Heart left ventricle (tissue), 16 donors: Measurements from ENCODE around the gene CHCHD6. TPM values are rescaled to one million over a fixed set of nuclear protein-coding genes. Genes with fewer than 3 reads are reported as not detected.

Experiments used
- ATAC-seq, 4 donors: fragments of 200-7000 bp; cut with Tn5 transposase; one replicate each; pipeline ENCODE4 v1.9.1; 2020 to 2022; ENCODE audit warnings: moderate library complexity in 4 of 4, mild to moderate bottlenecking in 3 of 4, moderate number of reproducible peaks in 1 of 4
- DNase-seq, 5 donors: peaks; one replicate each; pipeline ENCODE4 v3.0.0-alpha.2; 2020
- H3K27ac ChIP-seq, 12 donors: fragments of 200-600 bp; sonication (generic) in 4 of 12; one replicate each; pipeline versions ENCODE4 v1.5.0 to v1.8.0; 2016 to 2022; ENCODE audit warnings: mild to moderate bottlenecking in 2 of 12
- H3K27me3 ChIP-seq, 9 donors: fragments of 200-600 bp; sonication (generic) in 2 of 9; one replicate each; pipeline versions ENCODE4 v1.5.1 to v1.8.0; 2016 to 2022; ENCODE audit warnings: mild to moderate bottlenecking in 3 of 9
- H3K36me3 ChIP-seq, 9 donors: fragments of 200-600 bp; sonication (generic) in 2 of 9; one replicate each; pipeline versions ENCODE4 v1.5.0 to v1.8.0; 2018 to 2022; ENCODE audit warnings: mild to moderate bottlenecking in 2 of 9
- H3K4me1 ChIP-seq, 12 donors: fragments of 200-600 bp; sonication (generic) in 4 of 12; one replicate each; pipeline versions ENCODE4 v1.5.0 to v1.8.0; 2016 to 2022; ENCODE audit warnings: mild to moderate bottlenecking in 3 of 12
- H3K4me3 ChIP-seq, 12 donors: fragments of 200-600 bp; sonication (generic) in 4 of 12; one replicate each; pipeline versions ENCODE4 v1.5.0 to v1.8.0; 2017 to 2022; ENCODE audit warnings: mild to moderate bottlenecking in 9 of 12, moderate library complexity in 4 of 12
- H3K9me3 ChIP-seq, 12 donors: fragments of 200-600 bp; sonication (generic) in 4 of 12; one replicate each; pipeline versions ENCODE4 v1.5.0 to v1.8.0; 2016 to 2022; ENCODE audit warnings: mild to moderate bottlenecking in 1 of 12
- CTCF ChIP-seq, 12 donors: fragments of 200-600 bp; sonication (generic) in 4 of 12; IDR thresholded peaks; one replicate each; pipeline versions ENCODE4 v1.5.0 to v1.8.0; 2018 to 2022; ENCODE audit warnings: antibody characterized with exemption in 12 of 12, mild to moderate bottlenecking in 5 of 12
- POLR2A ChIP-seq, 2 donors: fragments of 450-650 bp; IDR thresholded peaks; one replicate each; pipeline ENCODE4 v1.6.1; 2017; ENCODE audit warnings: antibody characterized with exemption in 2 of 2, mild to moderate bottlenecking in 2 of 2, moderate library complexity in 2 of 2
- WGBS, 4 donors: extraction: QIAGEN DNeasy Blood & Tissue Kit in 2 of 4; methylation state at CpG; one replicate each; pipeline versions ENCODE4 v1.1.5 to v1.1.7; 2013 to 2018; 5-methylcytosine and 5-hydroxymethylcytosine counted together
- intact Hi-C, 10 donors: fragments of 100-400 bp; cut with DNase I; formaldehyde crosslinking; loops; one replicate each; pipeline versions ENCODE4 v1.11.1 to v1.14.2; 2022
- polyA plus RNA-seq, 2 donors: library from polyadenylated mRNA; stranded (reverse); fragments of 200-250 nt; gene quantifications; one replicate each; pipeline ENCODE4 v1.2.3, GENCODE V29; 2013
- total RNA-seq, 9 donors: library from RNA; depleted of rRNA in 2 of 9; stranded (reverse); fragments of >200 nt in 2 of 9; fragmentation: NEBNext Ultra II Directional in 3 of 9; extraction: Animal tissue kit (Norgen Biotek cat#: 25700) in 3 of 9; gene quantifications; one replicate each; pipeline versions ENCODE4 v1.1.0 to v1.2.4, GENCODE V29; 2016 to 2023
- donor health status: ischemic (EF 13 %, LVEDD 7.1; RV severe dilation, severe dysfunction).
- donor health status: healthy with polysubstance abuse.
- donor health status: DM: no; HTN: yes; CAD: no.
- donor health status: DM: no; HTN: no; CAD: no.
- donor health status: ischemic (EF 25% LVEDD 6.9; RV normal size, moderate dysfunction).
- donor health status: ischemic (EF 25% LVEDD 5.7; RV mildly dilated, moderate dysfunction).
- donor health status: healthy.
- donor health status: DM: yes; HTN: yes; CAD: no.
- donor health status: ischemic (EF 35%, LVEDD 5.7; RV mildly dilated, moderate dysfunction).
- donor health status: nonischemic (EF 11% LVEDD 7.7; RV severe dilation, severe dysfunction).
- donor health status: DM: yes; HTN: yes; CAD: no.
- donor health status: PGD.
- donor health status: ischemic (EF 29% LVEDD 5.4; RV normal size, mild dysfunction).
- donor health status: nonischemic (EF 23%, LVEDD 6.1; RV moderate dilation, normal function).

Gene CHCHD6
- total and polyA plus RNA-seq, 11 donors = 7.7 to 29.3 (median 11.6) TPM

GRCh38 chr3:126939338-126939718, 235.3 kb downstream of the CHCHD6 start:
- Histone ChIP-seq H3K4me1 (peaks cover 0 to 37% (median 25%) of the 10 kb centered on the region in 12 donors), H3K36me3 (no peaks in the 10 kb centered on the region), H3K27me3 (peaks cover 0 to 4% (median 0%) of the 10 kb centered on the region in 9 donors), H3K4me3 (no peak overlapping the region), H3K27ac (no peak overlapping the region), H3K9me3 (no peaks in the 10 kb centered on the region)
- 31 to 45% (median 43%) methylated on average over 4 of the region's 4 CpGs for WGBS, 4 donors
- TF ChIP-seq POLR2A (IDR thresholded peaks at IDR 0.05) (no peak), CTCF (IDR thresholded peaks at IDR 0.05) (peak in 6 of 12 donors; percentile 17 to 46 (median 28))
- DNase-seq (peak in 1 of 5 donors; percentile 16), ATAC-seq (peak in 2 of 4 donors; percentile 55 to 57)
- intact Hi-C loops = no loop called here

DNA sequence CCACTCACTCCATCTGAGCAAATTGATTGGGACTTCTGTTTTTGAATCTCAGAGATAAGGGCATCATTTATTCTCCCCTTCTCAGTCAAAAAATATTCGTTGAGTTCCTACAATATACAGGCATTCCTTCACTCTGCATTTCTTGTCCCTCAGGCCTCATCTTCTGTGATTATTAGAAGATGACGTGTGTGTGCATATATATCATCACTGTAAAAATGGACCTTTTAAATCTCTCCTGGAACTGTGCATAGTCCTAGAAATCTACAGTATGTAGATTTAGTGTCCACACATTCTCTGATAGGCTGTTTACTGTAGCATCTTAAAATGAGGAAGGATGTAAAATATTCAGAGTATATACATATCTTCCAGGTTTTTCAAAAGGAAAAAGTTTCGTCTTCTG, 235.7 kb downstream of the CHCHD6 start:
- H3K36me3 ChIP-seq = no peaks in the 10 kb centered on the region
- H3K4me1 ChIP-seq = peaks cover 0 to 37% (median 25%) of the 10 kb centered on the region in 12 donors
- H3K27ac ChIP-seq = no peak overlapping the region
- 70 to 75% (median 74%) methylated on average over 3 of the region's 3 CpGs for WGBS, 4 donors
- ATAC-seq (no peak), DNase-seq (no peak)
- TF ChIP-seq CTCF (IDR thresholded peaks at IDR 0.05) = no peak
- no peak for TF ChIP-seq POLR2A (IDR thresholded peaks at IDR 0.05)
- intact Hi-C loops = no loop called here
- no peak overlapping the region for H3K4me3 ChIP-seq
- H3K9me3 ChIP-seq = no peaks in the 10 kb centered on the region
- H3K27me3 ChIP-seq = peaks cover 0 to 4% (median 0%) of the 10 kb centered on the region in 9 donors

DNA sequence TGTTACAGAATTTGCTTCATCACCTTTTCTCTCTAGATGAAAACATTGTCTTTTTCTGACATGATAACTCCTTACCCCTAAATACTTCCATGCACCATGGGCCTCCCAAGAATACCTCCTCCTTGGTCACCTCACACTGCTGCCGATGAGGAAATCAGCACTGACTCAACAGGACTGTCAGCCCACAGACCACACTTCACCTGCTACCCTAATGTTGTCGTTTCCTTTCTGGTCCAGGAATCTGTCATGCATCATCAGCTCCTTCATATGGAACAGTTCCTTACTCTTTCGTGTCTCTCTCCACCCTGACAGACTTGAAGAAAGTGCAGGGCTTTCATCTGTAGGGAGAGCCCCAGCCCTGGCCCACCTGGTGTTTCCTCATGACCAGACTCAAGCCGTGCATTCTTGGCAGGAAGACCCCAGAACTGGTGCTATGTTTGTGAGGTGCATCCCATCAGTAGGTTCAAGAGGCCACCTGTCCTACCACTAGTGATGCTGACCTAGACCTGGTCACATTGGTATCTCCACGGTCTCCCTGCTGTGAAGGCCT, 237.8 kb downstream of the CHCHD6 start:
- no peak for ATAC-seq
- no peaks in the 10 kb centered on the region for H3K9me3 ChIP-seq
- 90 to 96% (median 93%) methylated on average over 5 of the region's 5 CpGs for WGBS, 4 donors

More for the DNA sequence above, 237.8 kb downstream of the CHCHD6 start:
- Histone ChIP-seq H3K36me3 (no peaks in the 10 kb centered on the region), H3K27ac (no peak overlapping the region), H3K27me3 (peaks cover 0 to 4% (median 0%) of the 10 kb centered on the region in 9 donors), H3K4me3 (no peak overlapping the region), H3K4me1 (peaks cover 0 to 32% (median 23%) of the 10 kb centered on the region in 12 donors)
- TF ChIP-seq CTCF (IDR thresholded peaks at IDR 0.05) = no peak
- TF ChIP-seq POLR2A (IDR thresholded peaks at IDR 0.05) = no peak
- DNase-seq = peak in 1 of 5 donors; percentile 6
- intact Hi-C loops = no loop called here
